Transverse colon (tissue), 4 donors: ENCODE results near the gene ENPP6. TPM values are rescaled to one million over a fixed set of nuclear protein-coding genes. Genes with fewer than 3 reads are reported as not detected.
"Not testable (repeated sequence)": the region's sequence is repeated elsewhere in the genome, so short reads cannot be mapped to it uniquely, and the experiment has no call there.

Experiments
- DNase-seq: peaks from one replicate; pipeline ENCODE4 v3.0.0-alpha.2; 2019
- H3K27ac ChIP-seq, 4 donors: fragments of 200-600 bp; sonication (generic); 2 replicates each; pipeline ENCODE4 v1.5.1; 2016 to 2018; ENCODE audit warnings: inconsistent platforms in 4 of 4
- H3K27me3 ChIP-seq: fragments of 200-600 bp; sonication (generic); 2 replicates; pipeline ENCODE4 v1.5.1; 2017; ENCODE audit warnings: inconsistent platforms
- H3K36me3 ChIP-seq, 4 donors: fragments of 200-600 bp; sonication (generic); 2 replicates each; pipeline ENCODE4 v1.5.1; 2017 to 2019; ENCODE audit warnings: inconsistent platforms in 4 of 4
- H3K4me1 ChIP-seq, 4 donors: fragments of 200-600 bp; sonication (generic); 2 replicates each; pipeline ENCODE4 v1.5.1; 2017 to 2020; ENCODE audit warnings: inconsistent platforms in 4 of 4
- H3K4me3 ChIP-seq, 4 donors: fragments of 200-600 bp; sonication (generic); 1 replicate in 1 of 4; 2 replicates in 3 of 4; pipeline versions ENCODE4 v1.5.1 to v1.6.1; 2017 to 2019; ENCODE audit warnings: inconsistent platforms in 4 of 4
- H3K9me3 ChIP-seq, 2 donors: fragments of 200-600 bp; sonication (generic); 2 replicates each; pipeline ENCODE4 v1.5.1; 2017 to 2019; ENCODE audit warnings: inconsistent platforms in 2 of 2
- EP300 ChIP-seq: sonication (generic); formaldehyde crosslinking; IDR thresholded peaks from one replicate; pipeline ENCODE4 v1.6.1; 2017; ENCODE audit warnings: antibody characterized with exemption, low read depth
- POLR2A ChIP-seq: fragments of 450-650 bp; IDR thresholded peaks from one replicate; pipeline ENCODE4 v1.6.1; 2016; ENCODE audit warnings: antibody characterized with exemption, mild to moderate bottlenecking, moderate library complexity
- POLR2AphosphoS5 ChIP-seq, 3 donors: sonication (generic); formaldehyde crosslinking; IDR thresholded peaks; one replicate each; pipeline ENCODE4 v1.6.1; 2016; ENCODE audit warnings: antibody characterized with exemption in 3 of 3
- WGBS, 2 donors: methylation state at CpG; one replicate each; pipeline ENCODE4 v1.1.5; 2018; ENCODE audit warnings: low coverage in 1 of 2; 5-methylcytosine and 5-hydroxymethylcytosine counted together
- in situ Hi-C, 4 donors: fragments of 200-750 bp; cut with MboI; loops; one replicate each; pipeline versions ENCODE4 v1.15.0 to v1.15.1; 2017; ENCODE audit warnings: low sequenced_read_pairs in 3 of 4, low pct_ligation_motif_present in 1 of 4, low pct_unique_long_range_greater_than_20kb in 1 of 4
- intact Hi-C: fragments of 100-400 bp; cut with DNase I; formaldehyde crosslinking; loops from one replicate; pipeline ENCODE4 v1.15.1; 2023; ENCODE audit warnings: low total_unique reads
- total RNA-seq, 4 donors: library from RNA; depleted of rRNA; stranded (reverse); fragments of >200 nt; gene quantifications; one replicate each; pipeline ENCODE4 v1.1.0, GENCODE V29; 2016
- TF ChIP-seq, protein P1 (sequence below), 5 experiments: fragments of 200-600 bp in 3 of 5; fragments of 450-650 bp in 2 of 5; sonication (generic) in 3 of 5; IDR thresholded peaks; 1 replicate in 2 of 5; 2 replicates in 3 of 5; pipeline ENCODE4 v1.5.1; 2016 to 2017; ENCODE audit warnings: antibody characterized with exemption in 5 of 5, inconsistent platforms in 3 of 5, mild to moderate bottlenecking in 2 of 5, moderate library complexity in 1 of 5

Gene ENPP6
- total RNA-seq, 4 donors from 2014 or later, result 0.14 to 0.64 TPM; not detected in 2

GRCh38 chr4:184056877-184057276 is 160.8 kb downstream of the ENPP6 start:
- peaks cover 0 to 7% (median 0%) of the 10 kb centered on the region in 4 donors for H3K4me1 ChIP-seq
- in situ Hi-C loops (no loop called here), intact Hi-C loops (no loop called here)
- no peak overlapping the region for H3K4me3 ChIP-seq
- WGBS, 2 donors, result 84 to 93% methylated on average over 4 to 14 of the region's 14 CpGs
- H3K27ac ChIP-seq, result no peak overlapping the region
- no peak for TF ChIP-seq POLR2A
- H3K27me3 ChIP-seq, result no peaks in the 10 kb centered on the region
- DNase-seq, result no peak
- H3K9me3 ChIP-seq, result no peaks in the 10 kb centered on the region
- no peaks in the 10 kb centered on the region for H3K36me3 ChIP-seq

GRCh38 chr4:184053434-184053833 is 164.2 kb downstream of the ENPP6 start:
- DNase-seq, result peak; percentile 24
- WGBS, 2 donors, result 55% methylated on average over 5 of the region's 5 CpGs; no CpG with 5 or more reads in 1 of the 2 donors
- no peaks in the 10 kb centered on the region for H3K36me3 ChIP-seq
- no peaks in the 10 kb centered on the region for H3K9me3 ChIP-seq
- H3K27me3 ChIP-seq, result no peaks in the 10 kb centered on the region
- intact Hi-C loops, result no loop called here
- no peak for TF ChIP-seq POLR2A
- TF ChIP-seq EP300, result no peak
- TF ChIP-seq, protein P1, sequence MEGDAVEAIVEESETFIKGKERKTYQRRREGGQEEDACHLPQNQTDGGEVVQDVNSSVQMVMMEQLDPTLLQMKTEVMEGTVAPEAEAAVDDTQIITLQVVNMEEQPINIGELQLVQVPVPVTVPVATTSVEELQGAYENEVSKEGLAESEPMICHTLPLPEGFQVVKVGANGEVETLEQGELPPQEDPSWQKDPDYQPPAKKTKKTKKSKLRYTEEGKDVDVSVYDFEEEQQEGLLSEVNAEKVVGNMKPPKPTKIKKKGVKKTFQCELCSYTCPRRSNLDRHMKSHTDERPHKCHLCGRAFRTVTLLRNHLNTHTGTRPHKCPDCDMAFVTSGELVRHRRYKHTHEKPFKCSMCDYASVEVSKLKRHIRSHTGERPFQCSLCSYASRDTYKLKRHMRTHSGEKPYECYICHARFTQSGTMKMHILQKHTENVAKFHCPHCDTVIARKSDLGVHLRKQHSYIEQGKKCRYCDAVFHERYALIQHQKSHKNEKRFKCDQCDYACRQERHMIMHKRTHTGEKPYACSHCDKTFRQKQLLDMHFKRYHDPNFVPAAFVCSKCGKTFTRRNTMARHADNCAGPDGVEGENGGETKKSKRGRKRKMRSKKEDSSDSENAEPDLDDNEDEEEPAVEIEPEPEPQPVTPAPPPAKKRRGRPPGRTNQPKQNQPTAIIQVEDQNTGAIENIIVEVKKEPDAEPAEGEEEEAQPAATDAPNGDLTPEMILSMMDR (IDR thresholded peaks at IDR 0.05), result no peak
- TF ChIP-seq POLR2AphosphoS5 (IDR thresholded peaks at IDR 0.05), result no peak
- in situ Hi-C loops, result no loop called here
- H3K4me3 ChIP-seq, result no peak overlapping the region
- peak overlapping the region in 1 of 4 donors; percentile 18 for H3K27ac ChIP-seq
- H3K4me1 ChIP-seq, result peaks cover 0 to 7% (median 0%) of the 10 kb centered on the region in 4 donors

- intact Hi-C loops (no loop called here), in situ Hi-C loops (no loop called here)
- Histone ChIP-seq H3K27ac (peak overlapping the region in 1 of 4 donors; percentile 18), H3K36me3 (no peaks in the 10 kb centered on the region), H3K4me3 (no peak overlapping the region), H3K27me3 (no peaks in the 10 kb centered on the region), H3K4me1 (peaks cover 0 to 7% (median 0%) of the 10 kb centered on the region in 4 donors), H3K9me3 (no peaks in the 10 kb centered on the region)
- WGBS, 2 donors, result 78% methylated on average over 2 of the region's 2 CpGs; no CpG with 5 or more reads in 1 of the 2 donors
- TF ChIP-seq POLR2A (no peak), EP300 (no peak)
- DNase-seq, result no peak
Measured at GRCh38 chr4:184052616-184053015, 165.1 kb downstream of the ENPP6 start.

DNA sequence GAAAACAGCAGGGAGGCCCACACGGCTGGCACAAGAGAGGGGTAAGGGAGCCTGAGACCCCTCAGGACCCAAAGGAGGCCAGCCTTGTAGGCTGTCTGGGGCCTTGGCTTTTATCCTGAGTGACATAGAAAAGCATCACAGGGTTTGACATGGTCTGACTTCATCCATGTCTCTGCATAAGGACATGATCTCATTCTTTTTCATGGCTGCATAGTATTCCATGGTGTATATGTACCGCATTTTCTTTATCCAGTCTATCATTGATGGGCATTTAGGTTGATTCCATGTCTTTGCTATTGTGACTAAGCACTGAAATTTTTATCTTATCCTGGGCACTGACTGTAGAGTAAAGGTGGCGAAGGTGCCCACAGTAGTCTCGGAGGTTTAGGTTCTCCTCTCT is 166.4 kb downstream of the ENPP6 start:
- intact Hi-C loops, H3K36me3 ChIP-seq, H3K27ac ChIP-seq, DNase-seq, in situ Hi-C loops, H3K27me3 ChIP-seq, H3K4me3 ChIP-seq, H3K4me1 ChIP-seq: not testable (repeated sequence)
- H3K9me3 ChIP-seq, result peaks cover 7 to 11% of the 10 kb centered on the region in 2 donors
- WGBS, 2 donors, result 98 to 100% methylated on average over 1 to 4 of the region's 4 CpGs

- Histone ChIP-seq H3K4me3 (no peak overlapping the region), H3K4me1 (no peaks in the 10 kb centered on the region), H3K9me3 (peaks cover 18 to 22% of the 10 kb centered on the region in 2 donors), H3K27ac (no peak overlapping the region), H3K36me3 (no peaks in the 10 kb centered on the region), H3K27me3 (peaks cover 4% of the 10 kb centered on the region)
- intact Hi-C loops, result no loop called here
- TF ChIP-seq, protein P1 (IDR thresholded peaks at IDR 0.05), result no peak
- 83 to 88% methylated on average over 1 of the region's 1 CpG for WGBS, 2 donors
- in situ Hi-C loops, result no loop called here
- no peak for DNase-seq
Measured at GRCh38 chr4:184046148-184046547, 171.5 kb downstream of the ENPP6 start.

DNA sequence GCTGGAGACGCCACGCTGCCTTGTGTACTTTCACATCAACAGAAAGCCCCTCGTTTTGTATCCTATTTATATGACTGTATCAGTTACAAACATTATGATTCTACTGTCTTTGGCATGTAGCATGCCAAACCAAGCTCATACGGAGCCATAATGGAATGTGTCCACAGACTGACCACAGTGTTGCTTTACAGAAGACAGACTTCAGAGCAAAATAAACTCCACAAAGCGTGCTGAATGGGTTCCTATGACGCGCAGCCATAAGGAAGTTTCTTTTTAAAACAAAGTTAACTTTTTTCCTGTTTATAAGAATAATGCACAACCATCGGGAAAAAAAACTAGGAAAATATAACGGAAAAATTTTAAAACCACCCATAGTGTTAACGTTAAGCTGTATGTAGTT is 176.5 kb downstream of the ENPP6 start:
- TF ChIP-seq EP300, result no peak
- TF ChIP-seq POLR2A, result no peak
- TF ChIP-seq, protein P1 (IDR thresholded peaks at IDR 0.05), result no peak
- TF ChIP-seq POLR2AphosphoS5 (IDR thresholded peaks at IDR 0.05), result no peak
- intact Hi-C loops, result no loop called here

More for the DNA sequence above, 176.5 kb downstream of the ENPP6 start:
- peaks cover 10% of the 10 kb centered on the region in 2 donors for H3K9me3 ChIP-seq
- H3K4me3 ChIP-seq, result no peak overlapping the region
- no peak overlapping the region for H3K27ac ChIP-seq
- WGBS, 2 donors, result 80 to 81% methylated on average over 9 to 10 of the region's 10 CpGs
- no peak for DNase-seq
- peaks cover 11% of the 10 kb centered on the region for H3K27me3 ChIP-seq
- in situ Hi-C loops, result no loop called here
- no peaks in the 10 kb centered on the region for H3K4me1 ChIP-seq
- H3K36me3 ChIP-seq, result no peaks in the 10 kb centered on the region
